PC-3 (cell line): Measurements from ENCODE around the gene SYCP2L. TPM values are rescaled to one million over a fixed set of nuclear protein-coding genes. Genes with fewer than 3 reads are reported as not detected.

Source experiments
- ATAC-seq: fragments of 200-7000 bp; cut with Tn5 transposase; 2 replicates; pipeline ENCODE4 v1.9.1; 2020; ENCODE audit warnings: mild to moderate bottlenecking, moderate library complexity
- BruUV-seq: library from RNA; stranded (reverse); fragments of 400-500 nt; replicated peaks from 2 replicates; lab custom pipeline; 2021; lab: Mats Ljungman, UMichigan
- CTCF ChIA-PET: fragments of 300-600 bp; sonication (Branson Sonifier 250); formaldehyde crosslinking; loops from one replicate; lab custom pipeline; 2022; ENCODE audit warnings: antibody characterized with exemption; lab: Charles Lee
- POLR2A ChIA-PET: fragments of 300-600 bp; sonication (Branson Sonifier 250); formaldehyde crosslinking; loops from one replicate; lab custom pipeline; 2022; ENCODE audit warnings: antibody characterized with exemption; ENCODE audit not compliant: unreplicated experiment; lab: Charles Lee
- DNase-seq: peaks from one replicate; pipeline ENCODE4 v3.0.0-alpha.2; 2015
- H2AFZ ChIP-seq: fragments of 300-600 bp; sonication (generic); 2 replicates; pipeline ENCODE4 v1.6.0; 2016; ENCODE audit warnings: antibody characterized with exemption, low read length
- H3F3A ChIP-seq: fragments of 300-600 bp; sonication (generic); one replicate; pipeline ENCODE4 v1.6.0; 2017; ENCODE audit warnings: antibody characterized with exemption, low read length, control low read depth, mild to moderate bottlenecking; ENCODE audit not compliant: unreplicated experiment
- H3K27ac ChIP-seq: fragments of 300-600 bp; sonication (generic); 2 replicates; pipeline ENCODE4 v1.5.1; 2016; ENCODE audit warnings: mild to moderate bottlenecking, low read length
- H3K27me3 ChIP-seq: fragments of 300-600 bp; sonication (generic); 2 replicates; pipeline ENCODE4 v1.6.1; 2016; ENCODE audit warnings: low read length, mixed read lengths
- H3K36me3 ChIP-seq: fragments of 300-600 bp; sonication (generic); 2 replicates; pipeline ENCODE4 v1.6.1; 2016; ENCODE audit warnings: low read depth, mixed run types, low read length, mixed read lengths
- H3K4me1 ChIP-seq: fragments of 300-600 bp; sonication (generic); 2 replicates; pipeline ENCODE4 v1.5.1; 2016; ENCODE audit warnings: low read length; ENCODE audit not compliant: insufficient read depth
- H3K4me2 ChIP-seq: fragments of 300-600 bp; sonication (generic); 2 replicates; pipeline ENCODE4 v1.6.0; 2016; ENCODE audit warnings: low read length
- H3K4me3 ChIP-seq: fragments of 300-600 bp; sonication (generic); 2 replicates; pipeline ENCODE4 v1.5.1; 2016; ENCODE audit warnings: mild to moderate bottlenecking, low read length, mixed read lengths
- H3K79me2 ChIP-seq: fragments of 300-600 bp; sonication (generic); 2 replicates; pipeline ENCODE4 v1.6.1; 2017; ENCODE audit warnings: low read length, mixed read lengths
- H3K9ac ChIP-seq: fragments of 300-600 bp; sonication (generic); 2 replicates; pipeline ENCODE4 v1.6.0; 2016; ENCODE audit warnings: mild to moderate bottlenecking, low read length
- H3K9me2 ChIP-seq: fragments of 300-600 bp; sonication (generic); replicated peaks from 2 replicates; pipeline ENCODE4 v1.6.1; 2016; ENCODE audit warnings: mixed run types, low read length, mixed read lengths
- H3K9me3 ChIP-seq: fragments of 300-600 bp; sonication (generic); 2 replicates; pipeline ENCODE4 v1.6.1; 2016; ENCODE audit warnings: low read length, mixed read lengths
- H4K20me1 ChIP-seq: fragments of 300-600 bp; sonication (generic); 2 replicates; pipeline ENCODE4 v1.6.1; 2016; ENCODE audit warnings: low read length, mixed read lengths
- CTCF ChIP-seq: fragments of 300-600 bp; sonication (generic); conservative IDR thresholded peaks from 2 replicates; pipeline ENCODE4 v1.5.1; 2017; ENCODE audit warnings: antibody characterized with exemption, low read depth, mild to moderate bottlenecking, low read length
- EZH2 ChIP-seq: fragments of 300-600 bp; sonication (generic); IDR thresholded peaks from one replicate; pipeline ENCODE4 v1.6.1; 2017; ENCODE audit warnings: antibody characterized with exemption, mild to moderate bottlenecking, low read length; ENCODE audit not compliant: unreplicated experiment
- EZH2phosphoT487 ChIP-seq: fragments of 300-600 bp; sonication (generic); IDR thresholded peaks from 2 replicates; pipeline ENCODE4 v1.6.1; 2018; ENCODE audit warnings: mild to moderate bottlenecking, antibody characterized with exemption, low read length, borderline replicate concordance
- intact Hi-C: fragments of 100-400 bp; cut with micrococcal nuclease; formaldehyde crosslinking; loops from 2 replicates; pipeline ENCODE4 v1.9.0; 2023
- total RNA-seq: library from RNA; depleted of rRNA; stranded (reverse); fragments of >200 nt; gene quantifications from 2 replicates; pipeline ENCODE4 v1.2.3, GENCODE V29; 2014

Gene SYCP2L
- total RNA-seq, 1 experiment from 2014 or later, result 0.07 TPM

DNA sequence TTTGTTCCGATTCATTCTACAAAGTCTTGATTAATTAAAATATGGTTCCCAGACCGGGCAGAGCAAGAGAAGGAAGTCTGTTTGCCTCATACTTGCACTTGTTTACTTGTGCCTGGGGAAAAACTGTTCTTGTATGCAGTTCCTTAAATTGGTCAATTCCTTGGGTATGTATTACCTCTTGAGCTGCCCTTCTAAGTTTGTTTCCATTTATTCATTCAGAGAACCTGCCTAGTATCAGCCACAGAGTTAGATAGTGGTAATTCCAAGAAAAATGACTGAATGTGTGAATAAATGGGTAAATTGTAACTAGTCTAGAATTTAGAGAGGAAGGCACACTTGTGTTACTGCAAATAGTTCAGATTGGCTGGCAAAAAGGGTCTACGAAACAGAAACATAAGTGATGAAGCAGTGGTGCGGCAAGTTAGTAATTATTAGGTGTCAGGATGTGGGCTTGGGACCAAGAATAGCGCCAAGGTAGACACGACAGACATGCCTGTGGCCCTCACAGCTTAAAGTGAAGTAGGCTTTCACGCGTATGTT lies 48.0 kb upstream of the SYCP2L start:
- Histone ChIP-seq H3K4me2 (peak overlapping the region; percentile 92), H3K4me3 (peak overlapping the region; percentile 80), H3K27ac (no peak overlapping the region), H3K9me3 (no peaks in the 10 kb centered on the region), H3K27me3 (peaks cover 15% of the 10 kb centered on the region; the same call in 1 of the 2 replicates), H3K4me1 (peaks cover 6% of the 10 kb centered on the region; the same call in 1 of the 2 replicates), H3K9ac (no peak overlapping the region), H3K79me2 (no peaks in the 10 kb centered on the region), H4K20me1 (no peaks in the 10 kb centered on the region), H3K36me3 (no peaks in the 10 kb centered on the region), H3K9me2 (no peaks in the 10 kb centered on the region), H3F3A (no peaks in the 10 kb centered on the region), H2AFZ (peak overlapping the region; percentile 86)
- ChIA-PET POLR2A (interaction anchor here (0.5 to 0.9 kb wide), 3 partner anchors 9 to 249 kb away, joined by 4 to 18 read pairs (median 4); no protein-coding TSS in a partner anchor), CTCF (no interaction called here)
- intact Hi-C loops, result no loop called here
- TSS peak; percentile 56 for BruUV-seq
- TF ChIP-seq EZH2phosphoT487 (no peak), CTCF (no peak), EZH2 (no peak)
- ATAC-seq (peak; percentile 21), DNase-seq (no peak)

GRCh38 chr6:10843554-10843953 lies 43.3 kb upstream of the SYCP2L start:
- ChIA-PET CTCF (no interaction called here), POLR2A (no interaction called here)
- Histone ChIP-seq H2AFZ (no peak overlapping the region), H3K79me2 (no peaks in the 10 kb centered on the region), H4K20me1 (no peaks in the 10 kb centered on the region), H3K36me3 (no peaks in the 10 kb centered on the region), H3F3A (no peaks in the 10 kb centered on the region), H3K4me3 (no peak overlapping the region), H3K4me1 (peaks cover 6% of the 10 kb centered on the region; the same call in 1 of the 2 replicates), H3K9ac (no peak overlapping the region), H3K4me2 (no peak overlapping the region), H3K9me3 (no peaks in the 10 kb centered on the region), H3K27me3 (peaks cover 6% of the 10 kb centered on the region; the same call in 1 of the 2 replicates), H3K27ac (no peak overlapping the region), H3K9me2 (no peaks in the 10 kb centered on the region)
- ATAC-seq (no peak), DNase-seq (no peak)
- intact Hi-C loops, result no loop called here
- BruUV-seq, result no TSS peak
- TF ChIP-seq EZH2 (no peak), EZH2phosphoT487 (no peak), CTCF (no peak)

DNA sequence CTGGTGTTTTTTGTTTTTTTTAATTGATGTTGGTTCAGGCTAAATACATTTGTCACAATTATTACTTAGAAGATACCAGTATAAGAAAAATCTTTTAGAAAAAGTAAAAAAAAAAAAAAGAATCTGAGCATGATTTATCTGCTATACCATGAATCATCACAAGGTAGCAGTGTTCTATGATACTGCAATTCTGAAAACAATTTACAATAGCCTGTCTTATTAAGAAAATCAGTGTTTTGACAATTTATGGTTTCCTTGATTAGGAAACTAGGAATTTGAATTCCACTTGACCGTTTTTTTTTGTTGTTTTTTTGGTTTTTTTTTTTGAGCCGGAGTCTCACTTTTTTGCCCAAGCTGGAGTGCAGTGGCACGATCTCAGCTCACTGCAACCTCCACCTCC lies 39.2 kb upstream of the SYCP2L start:
- H3K27ac ChIP-seq, result no peak overlapping the region
- ChIA-PET POLR2A (interaction anchor here (1.1 kb wide), 1 partner anchor 9 kb away, joined by 18 read pairs; the partner anchor contains the start of gene MAK), CTCF (interaction anchor here (0.7 kb wide), 1 partner anchor 726 kb away, joined by 11 read pairs; no protein-coding TSS in a partner anchor)
- TF ChIP-seq EZH2 (no peak), EZH2phosphoT487 (no peak), CTCF (peak; percentile 57)
- H4K20me1 ChIP-seq, result no peaks in the 10 kb centered on the region
- H3K4me3 ChIP-seq, result no peak overlapping the region
- no peaks in the 10 kb centered on the region for H3K79me2 ChIP-seq
- no peak overlapping the region for H2AFZ ChIP-seq
- H3K9me2 ChIP-seq, result no peaks in the 10 kb centered on the region
- no peaks in the 10 kb centered on the region for H3F3A ChIP-seq
- ATAC-seq (no peak), DNase-seq (peak; percentile 29)
- intact Hi-C loops, result loop anchor here (2.0 kb wide), 1 partner anchor 221 kb away; no protein-coding TSS in a partner anchor
- no peak overlapping the region for H3K9ac ChIP-seq
- H3K36me3 ChIP-seq, result no peaks in the 10 kb centered on the region
- H3K9me3 ChIP-seq, result no peaks in the 10 kb centered on the region
- no peaks in the 10 kb centered on the region for H3K4me1 ChIP-seq
- BruUV-seq, result no TSS peak
- H3K27me3 ChIP-seq, result no peaks in the 10 kb centered on the region
- H3K4me2 ChIP-seq, result no peak overlapping the region
